GM18519 (cell line): ENCODE results near the gene SYT2.
"Not testable (repeated sequence)": the region's sequence is repeated elsewhere in the genome, so short reads cannot be mapped to it uniquely, and the experiment has no call there.

Source experiments
- ATAC-seq: cut with Tn5 transposase; IDR thresholded peaks from one replicate; pipeline ENCODE4 v1.9.1; 2021; ENCODE audit warnings: mild to moderate bottlenecking, moderate library complexity; ENCODE audit not compliant: unreplicated experiment, low FRiP score

Gene SYT2

GRCh38 chr1:202553560-202554038 is 156.7 kb downstream of the SYT2 start:
- no peak for ATAC-seq

- not testable (repeated sequence) for ATAC-seq
These were observed 157.2 kb downstream of the SYT2 start for GRCh38 chr1:202553078-202553477.

- not testable (repeated sequence) for ATAC-seq
These were observed 157.6 kb downstream of the SYT2 start for GRCh38 chr1:202552615-202553014.

- no peak for ATAC-seq
These were observed 158.6 kb downstream of the SYT2 start for GRCh38 chr1:202551683-202552082.

GRCh38 chr1:202550088-202550487 is 160.2 kb downstream of the SYT2 start:
- not testable (repeated sequence) for ATAC-seq

GRCh38 chr1:202547215-202547614 is 163.0 kb downstream of the SYT2 start:
- no peak for ATAC-seq

GRCh38 chr1:202546796-202547195 is 163.5 kb downstream of the SYT2 start:
- ATAC-seq, result not testable (repeated sequence)

GRCh38 chr1:202546377-202546776 is 163.9 kb downstream of the SYT2 start:
- not testable (repeated sequence) for ATAC-seq

- ATAC-seq, result not testable (repeated sequence)
These were observed 164.5 kb downstream of the SYT2 start for GRCh38 chr1:202545647-202546303.

GRCh38 chr1:202544766-202545449 is 165.3 kb downstream of the SYT2 start:
- not testable (repeated sequence) for ATAC-seq

GRCh38 chr1:202543537-202543936 is 166.7 kb downstream of the SYT2 start:
- ATAC-seq, result not testable (repeated sequence)

- not testable (repeated sequence) for ATAC-seq
These were observed 167.8 kb downstream of the SYT2 start for GRCh38 chr1:202542415-202542814.

GRCh38 chr1:202540858-202541257 is 169.4 kb downstream of the SYT2 start:
- not testable (repeated sequence) for ATAC-seq
